OCI-LY7 (cell line): ENCODE results near the gene PPM1F.
"Not testable (repeated sequence)": the region's sequence is repeated elsewhere in the genome, so short reads cannot be mapped to it uniquely, and the experiment has no call there.

Experiments used
- EZH2phosphoT487 ChIP-seq: fragments of 200-600 bp; sonication (generic); IDR thresholded peaks from 2 replicates; pipeline ENCODE4 v1.6.1; 2018; ENCODE audit warnings: low read depth, borderline replicate concordance, mild to moderate bottlenecking, mixed run types, antibody characterized with exemption, low read length, moderate library complexity, mixed read lengths
- TF ChIP-seq, protein P1 (sequence below): fragments of 200-600 bp; sonication (generic); conservative IDR thresholded peaks from 2 replicates; pipeline ENCODE4 v1.5.1; 2014; ENCODE audit warnings: mild to moderate bottlenecking, antibody characterized with exemption, low read length, moderate library complexity, mixed read lengths

DNA sequence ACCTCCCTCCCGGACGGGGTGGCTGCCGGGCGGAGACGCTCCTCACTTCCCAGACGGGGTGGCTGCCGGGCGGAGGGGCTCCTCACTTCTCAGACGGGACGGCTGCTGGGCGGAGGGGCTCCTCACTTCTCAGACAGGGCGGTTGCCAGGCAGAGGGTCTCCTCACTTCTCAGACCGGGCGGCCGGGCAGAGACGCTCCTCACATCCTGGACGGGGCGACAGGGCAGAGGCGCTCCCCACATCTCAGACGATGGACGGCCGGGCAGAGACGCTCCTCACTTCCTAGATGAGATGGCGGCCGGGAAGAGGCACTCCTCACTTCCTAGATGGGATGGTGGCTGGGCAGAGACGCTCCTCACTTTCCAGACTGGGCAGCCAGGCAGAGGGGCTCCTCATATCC lies 68.7 kb downstream of the PPM1F start:
- TF ChIP-seq, protein P1, sequence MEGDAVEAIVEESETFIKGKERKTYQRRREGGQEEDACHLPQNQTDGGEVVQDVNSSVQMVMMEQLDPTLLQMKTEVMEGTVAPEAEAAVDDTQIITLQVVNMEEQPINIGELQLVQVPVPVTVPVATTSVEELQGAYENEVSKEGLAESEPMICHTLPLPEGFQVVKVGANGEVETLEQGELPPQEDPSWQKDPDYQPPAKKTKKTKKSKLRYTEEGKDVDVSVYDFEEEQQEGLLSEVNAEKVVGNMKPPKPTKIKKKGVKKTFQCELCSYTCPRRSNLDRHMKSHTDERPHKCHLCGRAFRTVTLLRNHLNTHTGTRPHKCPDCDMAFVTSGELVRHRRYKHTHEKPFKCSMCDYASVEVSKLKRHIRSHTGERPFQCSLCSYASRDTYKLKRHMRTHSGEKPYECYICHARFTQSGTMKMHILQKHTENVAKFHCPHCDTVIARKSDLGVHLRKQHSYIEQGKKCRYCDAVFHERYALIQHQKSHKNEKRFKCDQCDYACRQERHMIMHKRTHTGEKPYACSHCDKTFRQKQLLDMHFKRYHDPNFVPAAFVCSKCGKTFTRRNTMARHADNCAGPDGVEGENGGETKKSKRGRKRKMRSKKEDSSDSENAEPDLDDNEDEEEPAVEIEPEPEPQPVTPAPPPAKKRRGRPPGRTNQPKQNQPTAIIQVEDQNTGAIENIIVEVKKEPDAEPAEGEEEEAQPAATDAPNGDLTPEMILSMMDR, result not testable (repeated sequence)
- TF ChIP-seq EZH2phosphoT487, result not testable (repeated sequence)
